HG03571 (cell line): ENCODE results near the gene UBASH3B.
A peak's percentile ranks its signal among the peaks of the same experiment; 100 is the strongest.

Experiments used
- ATAC-seq: cut with Tn5 transposase; IDR thresholded peaks from one replicate; pipeline ENCODE4 v1.9.1; 2021; ENCODE audit not compliant: unreplicated experiment

The UBASH3B gene

GRCh38 chr11:122707111-122707510 is 51.6 kb downstream of the UBASH3B start:
- ATAC-seq: no peak

DNA sequence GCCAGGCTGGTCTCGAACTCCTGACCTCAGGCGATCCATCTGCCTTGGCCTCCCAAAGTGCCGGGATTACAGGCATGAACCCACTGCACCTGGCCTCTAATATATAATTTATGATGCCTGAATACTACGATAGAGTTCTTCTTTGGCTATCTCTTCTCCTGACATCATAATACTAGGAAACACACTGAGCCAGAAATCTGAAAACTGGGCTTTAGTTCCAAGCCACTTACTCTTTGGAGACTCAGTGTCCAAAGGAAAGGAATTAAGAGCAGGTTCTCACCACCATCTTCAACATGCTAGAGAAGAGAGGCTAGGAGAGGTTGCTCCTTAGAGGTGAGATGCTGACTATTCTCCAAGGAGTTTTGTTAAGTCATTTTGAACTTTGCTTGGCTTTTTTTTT is 52.4 kb downstream of the UBASH3B start:
- ATAC-seq: no peak

- no peak for ATAC-seq
Measured at GRCh38 chr11:122709039-122709760, 53.7 kb downstream of the UBASH3B start.

- ATAC-seq: no peak
Measured at GRCh38 chr11:122711362-122711761, 55.8 kb downstream of the UBASH3B start.

DNA sequence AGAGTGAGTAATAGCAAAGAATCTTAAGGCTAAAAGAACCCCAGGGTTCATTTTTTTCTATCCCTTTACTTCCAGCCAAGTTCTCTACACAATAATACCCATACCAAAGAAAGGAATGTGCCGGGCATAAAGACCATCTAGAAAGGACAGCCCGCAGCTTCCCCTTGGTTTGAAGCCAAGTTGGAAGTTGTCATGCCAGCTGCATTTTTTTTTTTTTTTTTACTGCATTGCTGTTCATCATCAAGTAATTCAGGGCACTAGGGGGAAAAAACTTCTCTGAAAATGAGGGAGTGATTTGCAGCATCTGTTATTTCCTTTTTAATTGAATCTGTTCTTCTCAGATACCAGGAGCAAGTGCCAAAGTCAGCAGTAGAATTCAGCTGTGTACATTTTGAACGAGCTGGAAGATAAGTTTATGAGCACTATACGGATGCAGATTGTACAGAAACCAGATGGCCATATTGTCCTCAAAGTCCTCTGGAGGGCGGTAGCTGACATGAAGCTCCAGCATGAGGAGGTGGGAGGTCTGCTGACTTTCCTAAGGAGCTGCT is 56.4 kb downstream of the UBASH3B start:
- ATAC-seq: no peak

DNA sequence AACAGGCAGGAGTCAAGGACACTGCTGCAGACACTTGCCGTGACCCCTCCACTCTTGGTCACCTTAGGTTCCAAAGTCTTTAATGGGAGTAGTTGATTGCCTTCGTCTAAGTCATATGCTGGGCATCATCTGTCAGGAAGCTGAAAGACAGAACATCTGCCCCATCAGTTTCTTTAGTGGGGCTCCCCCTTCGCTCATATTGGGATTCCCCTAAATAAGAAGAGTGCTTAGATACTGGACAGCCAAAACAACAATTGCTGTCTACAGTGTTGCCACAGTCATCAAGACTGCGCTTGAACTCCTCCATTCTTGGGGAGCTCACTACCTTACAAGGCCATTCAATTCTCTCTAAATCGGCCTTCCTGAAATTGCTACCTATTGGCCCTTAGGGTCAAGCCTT is 58.5 kb downstream of the UBASH3B start:
- ATAC-seq: no peak

GRCh38 chr11:122714484-122714883 is 59.0 kb downstream of the UBASH3B start:
- no peak for ATAC-seq

DNA sequence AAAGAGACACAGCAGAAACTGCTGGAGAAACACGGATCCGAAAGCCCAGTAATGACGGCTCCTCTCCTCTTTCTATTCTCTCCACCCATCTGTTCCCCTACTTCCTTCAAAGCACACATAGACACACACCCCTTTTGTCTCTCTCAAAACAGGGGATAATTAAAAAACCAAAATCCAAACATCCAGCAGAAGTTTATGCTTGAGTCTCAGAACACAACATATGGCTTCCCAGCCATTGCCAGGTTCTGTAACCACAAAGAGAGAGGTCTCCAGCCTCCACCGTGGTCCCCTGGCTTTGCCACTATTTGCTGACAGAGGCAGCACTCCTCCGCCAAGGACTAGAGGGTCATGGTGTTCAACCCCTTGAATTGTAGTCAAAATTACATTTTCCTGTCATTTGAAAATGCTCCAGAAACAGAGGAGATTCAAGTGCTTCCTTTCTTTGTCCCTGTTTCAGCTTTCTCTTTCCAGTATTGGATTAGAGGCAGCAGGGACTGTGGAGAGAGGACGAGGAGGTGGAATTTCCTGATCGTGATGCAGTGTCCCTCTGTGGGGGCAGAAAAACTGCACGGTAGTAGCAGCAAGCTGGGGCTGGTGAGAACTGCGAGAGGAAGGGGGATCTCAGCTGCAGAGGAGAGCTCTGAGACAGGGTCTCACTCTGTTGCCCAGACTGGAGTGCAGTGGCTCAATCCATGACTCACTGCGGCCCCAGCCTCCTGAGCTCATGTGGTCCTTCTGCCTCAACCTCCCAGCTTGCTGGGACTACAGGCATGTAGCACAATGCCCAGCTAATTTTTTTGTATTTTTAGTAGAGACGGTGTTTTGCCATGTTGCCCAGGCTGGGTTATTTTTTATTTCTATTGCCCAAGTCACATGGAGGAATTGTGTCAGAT is 60.3 kb downstream of the UBASH3B start:
- ATAC-seq: no peak

GRCh38 chr11:122717264-122717867 is 61.8 kb downstream of the UBASH3B start:
- ATAC-seq: peak; percentile 76

DNA sequence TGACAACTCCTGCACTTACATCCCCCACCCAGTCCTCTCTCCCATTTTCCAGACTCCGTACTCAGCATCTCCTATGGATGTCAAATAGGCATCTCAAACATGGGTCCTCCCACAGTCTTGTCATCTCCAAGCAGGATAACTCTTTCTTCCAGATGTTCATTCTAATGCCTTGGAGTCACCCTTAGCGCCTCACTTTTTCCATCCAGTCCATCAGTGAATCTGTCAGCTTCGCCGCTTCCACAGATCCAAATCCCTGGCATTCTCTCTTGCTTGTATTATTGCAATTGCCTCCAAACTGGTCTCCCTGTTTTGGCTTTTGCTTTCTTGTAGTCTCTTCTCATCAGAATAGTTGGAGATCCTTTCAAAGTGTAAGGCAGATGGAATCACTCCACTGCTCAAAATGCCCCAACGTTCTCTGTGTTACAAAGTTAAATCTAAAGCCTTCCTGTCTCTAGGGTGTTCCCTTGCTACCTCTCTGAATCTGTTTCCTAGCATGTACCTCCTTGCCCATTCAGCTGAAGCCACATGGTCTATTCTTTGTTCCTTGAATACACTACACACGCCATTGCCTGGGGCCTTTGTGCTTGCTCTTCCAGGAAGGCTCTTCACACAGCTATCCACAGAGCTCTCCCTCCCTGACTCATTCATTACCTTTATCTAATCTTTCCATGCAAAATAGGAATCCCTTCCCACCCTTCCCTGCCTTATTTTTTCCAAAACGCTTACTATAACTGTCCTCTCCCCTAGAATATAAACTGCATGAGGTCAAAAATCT is 64.8 kb downstream of the UBASH3B start:
- no peak for ATAC-seq

DNA sequence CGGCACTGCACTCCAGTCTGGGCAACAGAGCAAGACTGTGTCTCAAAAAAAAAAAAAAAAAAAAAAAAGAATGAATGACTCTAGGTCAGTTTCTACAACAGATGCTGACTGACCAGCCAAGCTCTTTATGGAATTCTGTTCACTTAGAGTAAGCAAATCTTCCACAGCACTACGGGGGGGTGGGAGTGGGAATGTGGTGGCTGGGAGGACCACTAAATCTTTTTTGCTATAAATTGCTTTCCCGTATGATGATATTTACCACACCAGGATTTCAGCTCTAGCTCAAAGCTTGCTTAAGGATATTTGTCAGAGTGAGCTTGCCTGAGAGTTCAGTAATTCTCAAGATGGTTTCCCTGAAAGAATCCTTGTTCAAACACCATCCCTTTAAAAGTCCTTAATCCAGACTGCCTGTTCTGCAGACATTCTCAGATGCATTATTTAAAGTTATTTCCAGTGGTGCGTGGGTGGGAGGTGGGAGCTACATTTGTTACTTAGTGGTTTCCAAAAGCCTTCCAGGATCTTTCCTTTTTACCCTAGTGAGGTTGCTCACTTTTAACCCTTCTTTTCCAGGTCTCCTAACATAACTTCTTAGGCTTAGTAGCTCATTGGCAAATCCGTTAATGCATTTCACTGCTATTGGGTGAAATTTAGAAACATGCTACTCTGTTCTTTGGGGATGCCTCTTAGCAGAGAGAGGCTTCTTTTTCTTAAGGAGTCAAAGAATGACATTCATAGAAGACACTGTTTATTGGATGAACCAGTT is 65.9 kb downstream of the UBASH3B start:
- no peak for ATAC-seq

GRCh38 chr11:122721964-122722266 is 66.4 kb downstream of the UBASH3B start:
- ATAC-seq: no peak

GRCh38 chr11:122723106-122723505 is 67.6 kb downstream of the UBASH3B start:
- ATAC-seq: no peak

- ATAC-seq: no peak
Measured at GRCh38 chr11:122723576-122723975, 68.1 kb downstream of the UBASH3B start.

GRCh38 chr11:122724520-122724919 is 69.0 kb downstream of the UBASH3B start:
- no peak for ATAC-seq

DNA sequence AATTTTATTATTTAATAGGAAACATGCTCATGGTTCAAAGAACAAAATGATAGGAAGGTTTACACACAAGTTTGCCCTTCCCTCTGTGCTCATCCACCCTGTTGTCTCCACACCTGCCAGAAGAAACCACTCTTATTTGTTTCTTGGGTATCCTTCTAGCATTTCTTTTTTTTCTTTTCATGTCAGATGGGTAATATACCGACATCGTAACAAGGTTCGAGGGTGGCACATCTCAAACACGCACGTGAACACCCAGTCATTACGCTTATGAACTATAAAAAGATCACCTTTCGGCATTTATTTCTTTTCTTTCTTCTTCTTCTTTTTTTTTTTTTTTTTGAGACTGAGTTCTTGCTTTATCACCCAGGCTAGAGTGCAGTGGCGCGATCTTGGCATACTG is 70.5 kb downstream of the UBASH3B start:
- no peak for ATAC-seq

GRCh38 chr11:122727101-122727929 is 71.8 kb downstream of the UBASH3B start:
- peak; percentile 54 for ATAC-seq

DNA sequence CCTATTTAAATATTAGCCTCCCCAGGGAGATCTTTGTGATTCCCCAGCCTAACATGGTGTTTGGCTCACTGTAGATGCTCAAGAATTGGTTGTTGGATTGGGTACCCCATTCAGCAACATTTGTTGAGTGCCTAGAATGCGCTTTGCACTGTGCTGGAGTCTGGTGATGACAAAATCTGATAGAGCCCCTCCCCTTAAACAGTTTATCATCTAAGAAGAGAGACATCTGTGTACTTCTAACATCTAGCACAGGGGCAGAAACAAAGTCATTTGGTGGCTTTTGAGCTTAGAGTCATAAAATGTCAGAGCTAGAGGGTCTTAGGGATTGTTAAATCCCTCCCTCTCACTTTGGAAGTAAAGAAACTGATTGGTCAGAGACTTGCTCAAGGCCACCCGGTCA is 73.0 kb downstream of the UBASH3B start:
- ATAC-seq: no peak

GRCh38 chr11:122729139-122729538 is 73.6 kb downstream of the UBASH3B start:
- ATAC-seq: no peak
